Liver (tissue), 9 donors: ENCODE measurements around the gene GPR180. TPM values are rescaled to one million over a fixed set of nuclear protein-coding genes. Genes with fewer than 3 reads are reported as not detected.

ENCODE experiments used
- DNase-seq: peaks from one replicate; pipeline ENCODE4 v3.0.0-alpha.2; 2017; ENCODE audit warnings: low spot score
- H3K27ac ChIP-seq, 2 donors: one replicate each; pipeline ENCODE4 v1.7.0; 2013; ENCODE audit warnings: inconsistent platforms in 2 of 2, low read length in 2 of 2, control low read depth in 1 of 2, low read depth in 1 of 2, mild to moderate bottlenecking in 1 of 2
- H3K27me3 ChIP-seq, 4 donors: one replicate each; pipeline versions ENCODE4 v1.6.1 to v1.7.0; 2013; ENCODE audit warnings: low read length in 3 of 4, inconsistent platforms in 1 of 4, mild to moderate bottlenecking in 1 of 4, moderate library complexity in 1 of 4; ENCODE audit not compliant: control insufficient read depth in 4 of 4, insufficient read depth in 4 of 4
- H3K36me3 ChIP-seq, 4 donors: one replicate each; pipeline versions ENCODE4 v1.6.1 to v1.7.0; 2013; ENCODE audit warnings: low read length in 3 of 4, mild to moderate bottlenecking in 3 of 4, low read depth in 1 of 4, moderate library complexity in 1 of 4; ENCODE audit not compliant: control insufficient read depth in 4 of 4, insufficient read depth in 3 of 4
- H3K4me1 ChIP-seq, 4 donors: one replicate each; pipeline versions ENCODE4 v1.6.1 to v1.7.0; 2013; ENCODE audit warnings: low read length in 3 of 4, mild to moderate bottlenecking in 3 of 4, moderate library complexity in 1 of 4; ENCODE audit not compliant: control insufficient read depth in 4 of 4, insufficient read depth in 4 of 4
- H3K4me3 ChIP-seq, 3 donors: one replicate each; pipeline versions ENCODE4 v1.6.1 to v1.7.0; 2013; ENCODE audit warnings: low read length in 3 of 3, control low read depth in 1 of 3, low read depth in 1 of 3, mild to moderate bottlenecking in 1 of 3
- H3K9ac ChIP-seq, 2 donors: one replicate each; pipeline ENCODE4 v1.7.0; 2013; ENCODE audit warnings: low read length in 2 of 2, mild to moderate bottlenecking in 2 of 2, moderate library complexity in 2 of 2, control low read depth in 1 of 2, low read depth in 1 of 2
- H3K9me3 ChIP-seq, 4 donors: one replicate each; pipeline versions ENCODE4 v1.6.1 to v1.7.0; 2013; ENCODE audit warnings: low read length in 3 of 4; ENCODE audit not compliant: control insufficient read depth in 4 of 4
- FOXA1 ChIP-seq: IDR thresholded peaks from 2 replicates; pipeline ENCODE4 v1.6.1; 2016; ENCODE audit warnings: antibody characterized with exemption
- FOXA2 ChIP-seq: IDR thresholded peaks from 2 replicates; pipeline ENCODE4 v1.6.1; 2016; ENCODE audit warnings: antibody characterized with exemption
- GABPA ChIP-seq, 2 donors: IDR thresholded peaks in 1 of 2; conservative IDR thresholded peaks in 1 of 2; 2 replicates each; pipeline ENCODE4 v1.6.1; 2016; ENCODE audit warnings: antibody characterized with exemption in 2 of 2, mild to moderate bottlenecking in 1 of 2, moderate library complexity in 1 of 2
- HNF4A ChIP-seq, 2 donors: conservative IDR thresholded peaks; 2 replicates each; pipeline ENCODE4 v1.6.1; 2016; ENCODE audit warnings: antibody characterized with exemption in 2 of 2, mild to moderate bottlenecking in 2 of 2
- HNF4G ChIP-seq: IDR thresholded peaks from 2 replicates; pipeline ENCODE4 v1.6.1; 2016; ENCODE audit warnings: antibody characterized with exemption
- JUND ChIP-seq, 2 donors: IDR thresholded peaks; 2 replicates each; pipeline ENCODE4 v1.6.1; 2016; ENCODE audit warnings: antibody characterized with exemption in 2 of 2
- NR2F2 ChIP-seq: IDR thresholded peaks from 2 replicates; pipeline ENCODE4 v1.6.1; 2016; ENCODE audit warnings: antibody characterized with exemption
- RAD21 ChIP-seq, 2 donors: IDR thresholded peaks; 2 replicates each; pipeline ENCODE4 v1.6.1; 2016; ENCODE audit warnings: antibody characterized with exemption in 2 of 2, mild to moderate bottlenecking in 2 of 2
- RXRA ChIP-seq, 2 donors: IDR thresholded peaks; 2 replicates each; pipeline ENCODE4 v1.6.1; 2017 to 2018; ENCODE audit warnings: antibody characterized with exemption in 2 of 2, mild to moderate bottlenecking in 1 of 2
- SP1 ChIP-seq: IDR thresholded peaks from 2 replicates; pipeline ENCODE4 v1.6.1; 2018; ENCODE audit warnings: antibody characterized with exemption, mild to moderate bottlenecking
- YY1 ChIP-seq: IDR thresholded peaks from 2 replicates; pipeline ENCODE4 v1.6.1; 2016; ENCODE audit warnings: antibody characterized with exemption, mild to moderate bottlenecking
- WGBS: extraction: QIAGEN DNeasy Blood & Tissue Kit; methylation state at CpG from one replicate; pipeline ENCODE4 v1.1.7; 2013; 5-methylcytosine and 5-hydroxymethylcytosine counted together
- polyA plus RNA-seq, 2 donors: library from polyadenylated mRNA; stranded (reverse) in 1 of 2; unstranded in 1 of 2; fragments of 200-250 nt in 1 of 2; fragments of >200 nt in 1 of 2; fragmentation: Nextera tagmentation in 1 of 2; extraction: Ambion mirVana in 1 of 2; gene quantifications; one replicate each; pipeline versions ENCODE4 v1.2.1 to v1.2.3, GENCODE V29; 2013 to 2015
- total RNA-seq, 2 donors: library from RNA; depleted of rRNA; stranded (reverse); fragments of >200 nt; gene quantifications; one replicate each; pipeline ENCODE4 v1.2.3, GENCODE V29; 2014
- TF ChIP-seq, protein P1 (sequence below): IDR thresholded peaks from 2 replicates; pipeline ENCODE4 v1.6.1; 2016; ENCODE audit warnings: antibody characterized with exemption
- TF ChIP-seq, protein P2 (sequence below): IDR thresholded peaks from 2 replicates; pipeline ENCODE4 v1.6.1; 2016; ENCODE audit warnings: antibody characterized with exemption, mild to moderate bottlenecking
- TF ChIP-seq, protein P3 (sequence below): IDR thresholded peaks from 2 replicates; pipeline ENCODE4 v1.6.1; 2016; ENCODE audit warnings: antibody characterized with exemption
- TF ChIP-seq, protein P4 (sequence below): IDR thresholded peaks from 2 replicates; pipeline ENCODE4 v1.6.1; 2016; ENCODE audit warnings: antibody characterized with exemption
- TF ChIP-seq, protein P5 (sequence below): fragments of 150-350 bp; IDR thresholded peaks from 2 replicates; pipeline ENCODE4 v1.5.1; 2017; ENCODE audit warnings: improper control_type of control experiment, low read depth, low read length; ENCODE audit not compliant: missing input control
- donor health status: healthy.
- donor health status: healthy.
- donor health status: healthy.
- donor health status: healthy.
- donor health status: healthy.

Gene GPR180
- total and polyA plus RNA-seq, 4 donors: 2.1 to 8.3 (median 2.8) TPM

DNA sequence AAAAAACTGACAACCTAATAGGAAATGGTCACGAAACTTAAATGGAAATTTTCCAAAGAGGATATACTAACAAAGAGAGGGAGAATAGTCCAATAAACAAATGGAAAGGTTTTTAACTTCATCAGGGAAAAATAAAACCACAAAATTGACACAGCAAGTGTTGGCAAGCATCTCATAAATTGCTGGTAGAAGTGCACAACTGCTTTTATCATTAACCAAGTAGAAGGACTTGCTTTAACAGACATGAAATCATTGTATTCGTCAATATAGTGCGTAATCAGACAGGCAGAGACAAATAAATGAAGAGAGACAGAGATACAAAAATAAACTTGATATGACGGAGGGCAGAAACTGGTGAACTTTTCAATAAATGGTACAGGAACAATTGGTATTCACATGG, 13.1 kb upstream of the GPR180 start (continued):
- TF ChIP-seq, protein P1, sequence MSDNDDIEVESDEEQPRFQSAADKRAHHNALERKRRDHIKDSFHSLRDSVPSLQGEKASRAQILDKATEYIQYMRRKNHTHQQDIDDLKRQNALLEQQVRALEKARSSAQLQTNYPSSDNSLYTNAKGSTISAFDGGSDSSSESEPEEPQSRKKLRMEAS: no peak
- peak; percentile 38 for TF ChIP-seq FOXA2
- no peak for TF ChIP-seq RAD21 (IDR thresholded peaks at IDR 0.05)

DNA sequence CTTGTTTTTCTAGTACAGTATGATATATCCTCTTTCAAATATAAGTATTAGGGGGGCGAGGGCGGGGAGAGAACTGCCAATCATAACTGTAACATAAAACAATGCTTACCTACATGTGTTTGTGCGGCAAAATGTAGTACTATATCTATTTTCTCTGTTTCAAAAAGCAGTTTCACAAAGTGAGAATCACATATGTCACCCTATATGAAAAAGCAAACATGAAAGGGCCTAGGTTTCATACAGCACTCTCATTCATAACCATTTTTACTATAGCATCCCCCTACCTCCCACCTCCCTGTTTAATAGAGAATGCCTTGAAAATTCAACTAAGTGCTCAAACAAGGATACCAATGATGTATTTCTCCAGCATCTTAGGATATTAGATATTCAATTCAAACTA, 10.9 kb upstream of the GPR180 start:
- H3K36me3 ChIP-seq: peaks cover 0 to 20% (median 10%) of the 10 kb centered on the region in 4 donors
- no peak overlapping the region for H3K4me3 ChIP-seq
- H3K27ac ChIP-seq: no peak overlapping the region
- H3K9ac ChIP-seq: no peak overlapping the region
- no peak for DNase-seq
- H3K4me1 ChIP-seq: peaks cover 4 to 41% (median 23%) of the 10 kb centered on the region in 4 donors
- H3K27me3 ChIP-seq: no peaks in the 10 kb centered on the region
- no peaks in the 10 kb centered on the region for H3K9me3 ChIP-seq
- 93% methylated on average over 3 of the region's 3 CpGs for WGBS
- TF ChIP-seq RXRA (IDR thresholded peaks at IDR 0.05): no peak
- TF ChIP-seq, protein P1: no peak
- TF ChIP-seq, protein P2, sequence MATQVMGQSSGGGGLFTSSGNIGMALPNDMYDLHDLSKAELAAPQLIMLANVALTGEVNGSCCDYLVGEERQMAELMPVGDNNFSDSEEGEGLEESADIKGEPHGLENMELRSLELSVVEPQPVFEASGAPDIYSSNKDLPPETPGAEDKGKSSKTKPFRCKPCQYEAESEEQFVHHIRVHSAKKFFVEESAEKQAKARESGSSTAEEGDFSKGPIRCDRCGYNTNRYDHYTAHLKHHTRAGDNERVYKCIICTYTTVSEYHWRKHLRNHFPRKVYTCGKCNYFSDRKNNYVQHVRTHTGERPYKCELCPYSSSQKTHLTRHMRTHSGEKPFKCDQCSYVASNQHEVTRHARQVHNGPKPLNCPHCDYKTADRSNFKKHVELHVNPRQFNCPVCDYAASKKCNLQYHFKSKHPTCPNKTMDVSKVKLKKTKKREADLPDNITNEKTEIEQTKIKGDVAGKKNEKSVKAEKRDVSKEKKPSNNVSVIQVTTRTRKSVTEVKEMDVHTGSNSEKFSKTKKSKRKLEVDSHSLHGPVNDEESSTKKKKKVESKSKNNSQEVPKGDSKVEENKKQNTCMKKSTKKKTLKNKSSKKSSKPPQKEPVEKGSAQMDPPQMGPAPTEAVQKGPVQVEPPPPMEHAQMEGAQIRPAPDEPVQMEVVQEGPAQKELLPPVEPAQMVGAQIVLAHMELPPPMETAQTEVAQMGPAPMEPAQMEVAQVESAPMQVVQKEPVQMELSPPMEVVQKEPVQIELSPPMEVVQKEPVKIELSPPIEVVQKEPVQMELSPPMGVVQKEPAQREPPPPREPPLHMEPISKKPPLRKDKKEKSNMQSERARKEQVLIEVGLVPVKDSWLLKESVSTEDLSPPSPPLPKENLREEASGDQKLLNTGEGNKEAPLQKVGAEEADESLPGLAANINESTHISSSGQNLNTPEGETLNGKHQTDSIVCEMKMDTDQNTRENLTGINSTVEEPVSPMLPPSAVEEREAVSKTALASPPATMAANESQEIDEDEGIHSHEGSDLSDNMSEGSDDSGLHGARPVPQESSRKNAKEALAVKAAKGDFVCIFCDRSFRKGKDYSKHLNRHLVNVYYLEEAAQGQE: no peak
- TF ChIP-seq YY1: no peak
- no peak for TF ChIP-seq NR2F2
- TF ChIP-seq GABPA (IDR thresholded peaks at IDR 0.05 in 1 of 2, conservative IDR thresholded peaks at IDR 0.05 in 1 of 2): no peak
- TF ChIP-seq RAD21 (IDR thresholded peaks at IDR 0.05): no peak
- TF ChIP-seq FOXA2: no peak
- no peak for TF ChIP-seq HNF4G
- TF ChIP-seq SP1: no peak
- TF ChIP-seq FOXA1: no peak
- TF ChIP-seq JUND (IDR thresholded peaks at IDR 0.05): no peak
- TF ChIP-seq HNF4A (conservative IDR thresholded peaks at IDR 0.05): no peak
- TF ChIP-seq, protein P3, sequence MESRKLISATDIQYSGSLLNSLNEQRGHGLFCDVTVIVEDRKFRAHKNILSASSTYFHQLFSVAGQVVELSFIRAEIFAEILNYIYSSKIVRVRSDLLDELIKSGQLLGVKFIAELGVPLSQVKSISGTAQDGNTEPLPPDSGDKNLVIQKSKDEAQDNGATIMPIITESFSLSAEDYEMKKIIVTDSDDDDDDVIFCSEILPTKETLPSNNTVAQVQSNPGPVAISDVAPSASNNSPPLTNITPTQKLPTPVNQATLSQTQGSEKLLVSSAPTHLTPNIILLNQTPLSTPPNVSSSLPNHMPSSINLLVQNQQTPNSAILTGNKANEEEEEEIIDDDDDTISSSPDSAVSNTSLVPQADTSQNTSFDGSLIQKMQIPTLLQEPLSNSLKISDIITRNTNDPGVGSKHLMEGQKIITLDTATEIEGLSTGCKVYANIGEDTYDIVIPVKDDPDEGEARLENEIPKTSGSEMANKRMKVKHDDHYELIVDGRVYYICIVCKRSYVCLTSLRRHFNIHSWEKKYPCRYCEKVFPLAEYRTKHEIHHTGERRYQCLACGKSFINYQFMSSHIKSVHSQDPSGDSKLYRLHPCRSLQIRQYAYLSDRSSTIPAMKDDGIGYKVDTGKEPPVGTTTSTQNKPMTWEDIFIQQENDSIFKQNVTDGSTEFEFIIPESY: no peak
- TF ChIP-seq, protein P4, sequence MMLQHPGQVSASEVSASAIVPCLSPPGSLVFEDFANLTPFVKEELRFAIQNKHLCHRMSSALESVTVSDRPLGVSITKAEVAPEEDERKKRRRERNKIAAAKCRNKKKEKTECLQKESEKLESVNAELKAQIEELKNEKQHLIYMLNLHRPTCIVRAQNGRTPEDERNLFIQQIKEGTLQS: no peak
- TF ChIP-seq, protein P5, sequence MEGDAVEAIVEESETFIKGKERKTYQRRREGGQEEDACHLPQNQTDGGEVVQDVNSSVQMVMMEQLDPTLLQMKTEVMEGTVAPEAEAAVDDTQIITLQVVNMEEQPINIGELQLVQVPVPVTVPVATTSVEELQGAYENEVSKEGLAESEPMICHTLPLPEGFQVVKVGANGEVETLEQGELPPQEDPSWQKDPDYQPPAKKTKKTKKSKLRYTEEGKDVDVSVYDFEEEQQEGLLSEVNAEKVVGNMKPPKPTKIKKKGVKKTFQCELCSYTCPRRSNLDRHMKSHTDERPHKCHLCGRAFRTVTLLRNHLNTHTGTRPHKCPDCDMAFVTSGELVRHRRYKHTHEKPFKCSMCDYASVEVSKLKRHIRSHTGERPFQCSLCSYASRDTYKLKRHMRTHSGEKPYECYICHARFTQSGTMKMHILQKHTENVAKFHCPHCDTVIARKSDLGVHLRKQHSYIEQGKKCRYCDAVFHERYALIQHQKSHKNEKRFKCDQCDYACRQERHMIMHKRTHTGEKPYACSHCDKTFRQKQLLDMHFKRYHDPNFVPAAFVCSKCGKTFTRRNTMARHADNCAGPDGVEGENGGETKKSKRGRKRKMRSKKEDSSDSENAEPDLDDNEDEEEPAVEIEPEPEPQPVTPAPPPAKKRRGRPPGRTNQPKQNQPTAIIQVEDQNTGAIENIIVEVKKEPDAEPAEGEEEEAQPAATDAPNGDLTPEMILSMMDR: no peak
